Heart right ventricle (tissue), 16 donors: ENCODE measurements around the gene FOXP4. TPM values are rescaled to one million over a fixed set of nuclear protein-coding genes. Genes with fewer than 3 reads are reported as not detected.

ENCODE experiments used
- ATAC-seq, 8 donors: fragments of 200-7000 bp; cut with Tn5 transposase; one replicate each; pipeline ENCODE4 v1.9.1; 2020; ENCODE audit warnings: mild to moderate bottlenecking in 8 of 8, moderate library complexity in 8 of 8, moderate number of reproducible peaks in 1 of 8
- DNase-seq, 2 donors: peaks; one replicate each; pipeline ENCODE4 v3.0.0-alpha.2; 2020
- H3K27ac ChIP-seq, 10 donors: fragments of 200-600 bp; sonication (generic) in 2 of 10; one replicate each; pipeline versions ENCODE4 v1.5.0 to v1.8.0; 2020 to 2022; ENCODE audit warnings: mild to moderate bottlenecking in 3 of 10
- H3K27me3 ChIP-seq, 7 donors: fragments of 200-600 bp; one replicate each; pipeline ENCODE4 v1.8.0; 2021 to 2022; ENCODE audit warnings: mild to moderate bottlenecking in 2 of 7
- H3K36me3 ChIP-seq, 9 donors: fragments of 200-600 bp; sonication (generic) in 1 of 9; one replicate each; pipeline versions ENCODE4 v1.5.0 to v1.8.0; 2020 to 2022; ENCODE audit warnings: mild to moderate bottlenecking in 2 of 9
- H3K4me1 ChIP-seq, 9 donors: fragments of 200-600 bp; sonication (generic) in 1 of 9; one replicate each; pipeline versions ENCODE4 v1.5.0 to v1.8.0; 2020 to 2022; ENCODE audit warnings: mild to moderate bottlenecking in 4 of 9
- H3K4me3 ChIP-seq, 10 donors: fragments of 200-600 bp; sonication (generic) in 2 of 10; one replicate each; pipeline versions ENCODE4 v1.5.0 to v1.8.0; 2020 to 2022; ENCODE audit warnings: mild to moderate bottlenecking in 7 of 10, moderate library complexity in 2 of 10
- H3K9me3 ChIP-seq, 11 donors: fragments of 200-600 bp in 10 of 11; sonication (generic) in 2 of 11; one replicate each; pipeline versions ENCODE4 v1.5.0 to v1.8.0; 2013 to 2022; ENCODE audit warnings: mild to moderate bottlenecking in 2 of 11, control low read depth in 1 of 11, moderate library complexity in 1 of 11
- CTCF ChIP-seq, 9 donors: fragments of 200-600 bp; sonication (generic) in 2 of 9; IDR thresholded peaks; one replicate each; pipeline versions ENCODE4 v1.5.0 to v1.8.0; 2021 to 2022; ENCODE audit warnings: antibody characterized with exemption in 9 of 9, mild to moderate bottlenecking in 5 of 9, moderate library complexity in 1 of 9
- WGBS, 2 donors: extraction: QIAGEN DNeasy Blood & Tissue Kit; methylation state at CpG; one replicate each; pipeline ENCODE4 v1.1.7; 2013; ENCODE audit warnings: inconsistent platforms in 1 of 2; 5-methylcytosine and 5-hydroxymethylcytosine counted together
- intact Hi-C, 10 donors: fragments of 100-400 bp; cut with DNase I; formaldehyde crosslinking; loops; one replicate each; pipeline versions ENCODE4 v1.11.1 to v1.14.2; 2022
- polyA plus RNA-seq, 2 donors: library from polyadenylated mRNA; stranded (reverse); fragments of 200-250 nt; gene quantifications; one replicate each; pipeline ENCODE4 v1.2.3, GENCODE V29; 2013
- total RNA-seq, 10 donors: library from RNA; stranded (reverse); fragmentation: NEBNext Ultra II Directional in 3 of 10; extraction: Animal tissue kit (Norgen Biotek cat#: 25700) in 3 of 10; gene quantifications; one replicate each; pipeline versions ENCODE4 v1.2.1 to v1.2.4, GENCODE V29; 2021 to 2023
- donor health status: Arrhythmogenic right ventricular cardiomyopathy.
- donor health status: ischemic (EF 13 %, LVEDD 7.1; RV severe dilation, severe dysfunction).
- donor health status: healthy with polysubstance abuse.
- donor health status: DM: no; HTN: yes; CAD: no.
- donor health status: DM: no; HTN: no; CAD: no.
- donor health status: ischemic (EF 25% LVEDD 6.9; RV normal size, moderate dysfunction).
- donor health status: ischemic (EF 25% LVEDD 5.7; RV mildly dilated, moderate dysfunction).
- donor health status: healthy.
- donor health status: DM: yes; HTN: yes; CAD: no.
- donor health status: Ischemic cardiomyopathy.
- donor health status: ischemic (EF 35%, LVEDD 5.7; RV mildly dilated, moderate dysfunction).
- donor health status: nonischemic (EF 11% LVEDD 7.7; RV severe dilation, severe dysfunction).
- donor health status: DM: yes; HTN: yes; CAD: no.
- donor health status: PGD.
- donor health status: ischemic (EF 29% LVEDD 5.4; RV normal size, mild dysfunction).
- donor health status: nonischemic (EF 23%, LVEDD 6.1; RV moderate dilation, normal function).

The FOXP4 gene
- total and polyA plus RNA-seq, 12 donors, result 8.9 to 18.0 (median 13.6) TPM

- no peak for DNase-seq
- intact Hi-C loops, result no loop called here
- Histone ChIP-seq H3K36me3 (no peaks in the 10 kb centered on the region), H3K27me3 (peaks cover 0 to 36% (median 19%) of the 10 kb centered on the region in 7 donors), H3K4me1 (peaks cover 0 to 23% (median 6%) of the 10 kb centered on the region in 9 donors), H3K4me3 (no peak overlapping the region), H3K27ac (peak overlapping the region in 1 of 10 donors; percentile 29), H3K9me3 (no peaks in the 10 kb centered on the region)
- peak in 2 of 8 donors; percentile 16 to 58 for ATAC-seq
- TF ChIP-seq CTCF (IDR thresholded peaks at IDR 0.05), result no peak
- WGBS, 2 donors, result 78 to 90% methylated on average over 2 of the region's 2 CpGs
Observed at GRCh38 chr6:41538556-41539182, 7.5 kb upstream of the FOXP4 start.

- peaks cover 0 to 36% (median 19%) of the 10 kb centered on the region in 7 donors for H3K27me3 ChIP-seq
Observed at GRCh38 chr6:41539204-41539603, 7.0 kb upstream of the FOXP4 start.

GRCh38 chr6:41541364-41541763, 4.8 kb upstream of the FOXP4 start:
- Histone ChIP-seq H3K9me3 (no peaks in the 10 kb centered on the region), H3K36me3 (no peaks in the 10 kb centered on the region), H3K4me1 (peaks cover 0 to 33% (median 14%) of the 10 kb centered on the region in 9 donors), H3K4me3 (no peak overlapping the region), H3K27me3 (peaks cover 0 to 35% (median 14%) of the 10 kb centered on the region in 7 donors), H3K27ac (no peak overlapping the region)
- TF ChIP-seq CTCF (IDR thresholded peaks at IDR 0.05), result no peak
- no peak for DNase-seq
- intact Hi-C loops, result no loop called here
- ATAC-seq, result no peak
- 78 to 84% methylated on average over 2 of the region's 2 CpGs for WGBS, 2 donors

More at GRCh38 chr6:41539204-41539603, 7.0 kb upstream of the FOXP4 start:
- peaks cover 0 to 23% (median 6%) of the 10 kb centered on the region in 9 donors for H3K4me1 ChIP-seq
- DNase-seq (no peak), ATAC-seq (no peak)
- H3K27ac ChIP-seq, result no peak overlapping the region
- TF ChIP-seq CTCF (IDR thresholded peaks at IDR 0.05), result no peak
- H3K4me3 ChIP-seq, result no peak overlapping the region
- intact Hi-C loops, result no loop called here
- H3K36me3 ChIP-seq, result no peaks in the 10 kb centered on the region
- H3K9me3 ChIP-seq, result no peaks in the 10 kb centered on the region

GRCh38 chr6:41543087-41543486, 3.1 kb upstream of the FOXP4 start:
- 91 to 92% methylated on average over 5 of the region's 5 CpGs for WGBS, 2 donors

More at GRCh38 chr6:41543087-41543486, 3.1 kb upstream of the FOXP4 start:
- no peak for TF ChIP-seq CTCF (IDR thresholded peaks at IDR 0.05)
- peaks cover 7 to 33% (median 20%) of the 10 kb centered on the region in 9 donors for H3K4me1 ChIP-seq
- no peaks in the 10 kb centered on the region for H3K36me3 ChIP-seq
- ATAC-seq (no peak), DNase-seq (no peak)
- H3K27ac ChIP-seq, result no peak overlapping the region
- intact Hi-C loops, result no loop called here
- no peaks in the 10 kb centered on the region for H3K9me3 ChIP-seq
- peaks cover 0 to 32% (median 15%) of the 10 kb centered on the region in 7 donors for H3K27me3 ChIP-seq
- H3K4me3 ChIP-seq, result no peak overlapping the region
